Spleen (tissue), 11 donors: Measurements from ENCODE around the gene GRIP1. TPM values are rescaled to one million over a fixed set of nuclear protein-coding genes. Genes with fewer than 3 reads are reported as not detected.

Experiments
- DNase-seq: peaks from one replicate; pipeline ENCODE4 v3.0.0-alpha.2; 2020
- H3K27ac ChIP-seq, 8 donors: fragments of 200-600 bp; sonication (generic) in 7 of 8; 1 replicate in 4 of 8; 2 replicates in 4 of 8; pipeline versions ENCODE4 v1.5.0 to v1.8.0; 2016 to 2021; ENCODE audit warnings: inconsistent platforms in 4 of 8, mild to moderate bottlenecking in 4 of 8, moderate library complexity in 1 of 8
- H3K27me3 ChIP-seq, 7 donors: fragments of 200-600 bp; sonication (generic) in 6 of 7; replicated peaks in 1 of 7; 1 replicate in 4 of 7; 2 replicates in 3 of 7; pipeline versions ENCODE4 v1.5.0 to v1.8.0; 2016 to 2021; ENCODE audit warnings: inconsistent platforms in 3 of 7, mild to moderate bottlenecking in 1 of 7
- H3K36me3 ChIP-seq, 6 donors: fragments of 200-600 bp; sonication (generic) in 5 of 6; 1 replicate in 4 of 6; 2 replicates in 2 of 6; pipeline versions ENCODE4 v1.5.0 to v1.8.0; 2016 to 2021; ENCODE audit warnings: inconsistent platforms in 2 of 6
- H3K4me1 ChIP-seq, 6 donors: fragments of 200-600 bp; sonication (generic) in 5 of 6; 1 replicate in 3 of 6; 2 replicates in 3 of 6; pipeline versions ENCODE4 v1.5.0 to v1.8.0; 2016 to 2021; ENCODE audit warnings: inconsistent platforms in 3 of 6
- H3K4me3 ChIP-seq, 8 donors: fragments of 200-600 bp; sonication (generic) in 7 of 8; 1 replicate in 4 of 8; 2 replicates in 4 of 8; pipeline versions ENCODE4 v1.5.0 to v1.8.0; 2016 to 2021; ENCODE audit warnings: inconsistent platforms in 4 of 8, mild to moderate bottlenecking in 4 of 8, moderate library complexity in 2 of 8
- H3K9me3 ChIP-seq, 8 donors: fragments of 200-600 bp; sonication (generic) in 7 of 8; 1 replicate in 4 of 8; 2 replicates in 4 of 8; pipeline versions ENCODE4 v1.5.0 to v1.8.0; 2016 to 2021; ENCODE audit warnings: inconsistent platforms in 4 of 8
- POLR2A ChIP-seq, 3 donors: fragments of 450-650 bp; IDR thresholded peaks; one replicate each; pipeline ENCODE4 v1.5.1; 2017; ENCODE audit warnings: antibody characterized with exemption in 3 of 3, mild to moderate bottlenecking in 1 of 3
- POLR2AphosphoS5 ChIP-seq, 3 donors: sonication (generic); formaldehyde crosslinking; IDR thresholded peaks; one replicate each; pipeline ENCODE4 v1.5.1; 2017; ENCODE audit warnings: antibody characterized with exemption in 3 of 3
- WGBS, 5 donors: extraction: QIAGEN DNeasy Blood & Tissue Kit in 3 of 5; methylation state at CpG; one replicate each; pipeline versions ENCODE4 v1.1.5 to v1.1.7; 2013 to 2018; 5-methylcytosine and 5-hydroxymethylcytosine counted together
- intact Hi-C: fragments of 100-400 bp; cut with DNase I; formaldehyde crosslinking; loops from one replicate; pipeline ENCODE4 v1.15.0; 2023; ENCODE audit warnings: low total_unique reads
- polyA plus RNA-seq, 3 donors: library from polyadenylated mRNA; stranded (reverse); fragments of 200-250 nt; gene quantifications; one replicate each; pipeline ENCODE4 v1.2.1, GENCODE V29; 2013
- total RNA-seq, 7 donors: library from RNA; depleted of rRNA in 3 of 7; stranded (reverse); fragments of >200 nt in 3 of 7; fragmentation: NEBNext Ultra II Directional in 4 of 7; extraction: Animal tissue kit (Norgen Biotek cat#: 25700) in 4 of 7; gene quantifications; one replicate each; pipeline versions ENCODE4 v1.1.0 to v1.2.1, GENCODE V29; 2016 to 2021
- TF ChIP-seq, protein P1 (sequence below), 11 experiments: fragments of 200-600 bp in 7 of 11; fragments of 450-650 bp in 4 of 11; sonication (generic) in 4 of 11; IDR thresholded peaks in 8 of 11; conservative IDR thresholded peaks in 3 of 11; 1 replicate in 7 of 11; 2 replicates in 4 of 11; pipeline versions ENCODE4 v1.4.0 to v1.8.0; 2016 to 2021; ENCODE audit warnings: antibody characterized with exemption in 11 of 11, inconsistent platforms in 4 of 11, mild to moderate bottlenecking in 1 of 11
- donor health status: healthy with polysubstance abuse.
- donor health status: DM: no; HTN: no; CAD: no; lungs with moderate emphysema.
- donor health status: DM: no; HTN: no; CAD: no.
- donor health status: Bipolar disorder and iron deficiency.
- donor health status: healthy.
- donor health status: DM: no; HTN: no; CAD: no.
- donor health status: DM: yes; HTN: yes; CAD: no.

GRIP1 gene
- total and polyA plus RNA-seq, 10 donors: 0.35 to 15.2 (median 4.8) TPM

- no peak overlapping the region for H3K27ac ChIP-seq
- no peak for TF ChIP-seq POLR2AphosphoS5 (IDR thresholded peaks at IDR 0.05)
- TF ChIP-seq POLR2A (IDR thresholded peaks at IDR 0.05): no peak
- TF ChIP-seq, protein P1, sequence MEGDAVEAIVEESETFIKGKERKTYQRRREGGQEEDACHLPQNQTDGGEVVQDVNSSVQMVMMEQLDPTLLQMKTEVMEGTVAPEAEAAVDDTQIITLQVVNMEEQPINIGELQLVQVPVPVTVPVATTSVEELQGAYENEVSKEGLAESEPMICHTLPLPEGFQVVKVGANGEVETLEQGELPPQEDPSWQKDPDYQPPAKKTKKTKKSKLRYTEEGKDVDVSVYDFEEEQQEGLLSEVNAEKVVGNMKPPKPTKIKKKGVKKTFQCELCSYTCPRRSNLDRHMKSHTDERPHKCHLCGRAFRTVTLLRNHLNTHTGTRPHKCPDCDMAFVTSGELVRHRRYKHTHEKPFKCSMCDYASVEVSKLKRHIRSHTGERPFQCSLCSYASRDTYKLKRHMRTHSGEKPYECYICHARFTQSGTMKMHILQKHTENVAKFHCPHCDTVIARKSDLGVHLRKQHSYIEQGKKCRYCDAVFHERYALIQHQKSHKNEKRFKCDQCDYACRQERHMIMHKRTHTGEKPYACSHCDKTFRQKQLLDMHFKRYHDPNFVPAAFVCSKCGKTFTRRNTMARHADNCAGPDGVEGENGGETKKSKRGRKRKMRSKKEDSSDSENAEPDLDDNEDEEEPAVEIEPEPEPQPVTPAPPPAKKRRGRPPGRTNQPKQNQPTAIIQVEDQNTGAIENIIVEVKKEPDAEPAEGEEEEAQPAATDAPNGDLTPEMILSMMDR (IDR thresholded peaks at IDR 0.05 in 8 of 11, conservative IDR thresholded peaks at IDR 0.05 in 3 of 11): no peak
- DNase-seq: no peak
- WGBS, 5 donors: 88 to 96% (median 91%) methylated on average over 3 of the region's 3 CpGs
- no peaks in the 10 kb centered on the region for H3K27me3 ChIP-seq
- H3K9me3 ChIP-seq: peaks cover 0 to 18% (median 8%) of the 10 kb centered on the region in 8 donors
- intact Hi-C loops: no loop called here
- H3K4me1 ChIP-seq: no peaks in the 10 kb centered on the region
- no peaks in the 10 kb centered on the region for H3K36me3 ChIP-seq
- H3K4me3 ChIP-seq: no peak overlapping the region
These were observed 123.8 kb downstream of the GRIP1 start for GRCh38 chr12:66555113-66555512.

DNA sequence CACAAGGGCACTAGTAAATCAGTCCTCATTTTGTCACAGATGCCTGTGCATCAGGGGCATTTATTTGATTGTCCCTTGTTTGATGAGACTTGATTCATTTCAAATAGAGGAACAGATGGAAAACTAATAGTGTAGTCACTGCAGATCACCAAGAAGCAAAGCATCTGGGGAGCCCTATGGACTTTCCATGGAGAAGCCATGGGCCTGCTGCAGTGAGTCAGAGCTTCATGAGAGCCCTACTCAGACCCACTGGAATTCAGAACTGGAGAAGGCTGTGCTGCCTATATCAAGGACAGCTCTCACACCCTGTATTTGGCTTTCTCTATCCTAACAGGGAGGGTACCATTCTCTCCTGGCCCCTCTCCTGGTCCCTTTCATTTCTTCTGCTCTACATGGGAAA, 126.2 kb downstream of the GRIP1 start:
- DNase-seq: no peak
- TF ChIP-seq POLR2AphosphoS5 (IDR thresholded peaks at IDR 0.05): no peak
- Histone ChIP-seq H3K36me3 (no peaks in the 10 kb centered on the region), H3K27me3 (no peaks in the 10 kb centered on the region), H3K4me1 (no peaks in the 10 kb centered on the region), H3K4me3 (no peak overlapping the region), H3K9me3 (peaks cover 0 to under 1% (median 0%) of the 10 kb centered on the region in 8 donors), H3K27ac (no peak overlapping the region)
- intact Hi-C loops: no loop called here

DNA sequence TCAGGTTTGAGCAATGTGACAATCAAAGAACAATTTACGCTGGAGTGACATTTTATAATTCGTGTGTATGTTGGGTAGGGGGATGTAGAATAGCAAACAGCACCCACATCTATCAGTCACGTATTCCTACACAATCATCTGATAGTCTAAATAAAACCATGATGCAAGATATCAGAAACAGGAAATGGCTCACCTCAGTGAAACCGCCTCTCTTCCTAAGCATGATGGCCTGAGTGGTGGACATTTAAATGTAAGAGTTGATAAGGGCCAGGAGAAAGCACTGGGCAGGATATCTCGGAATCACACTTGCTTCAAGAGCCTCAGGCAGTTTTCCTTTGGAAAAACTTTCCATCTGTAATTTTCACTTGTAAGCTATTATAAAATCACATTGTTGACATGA, 128.2 kb downstream of the GRIP1 start:
- no peaks in the 10 kb centered on the region for H3K36me3 ChIP-seq
- no peaks in the 10 kb centered on the region for H3K4me1 ChIP-seq
- H3K9me3 ChIP-seq: no peaks in the 10 kb centered on the region
- H3K4me3 ChIP-seq: no peak overlapping the region
- DNase-seq: no peak
- intact Hi-C loops: no loop called here
- no peak overlapping the region for H3K27ac ChIP-seq
- TF ChIP-seq, protein P1 (IDR thresholded peaks at IDR 0.05 in 8 of 11, conservative IDR thresholded peaks at IDR 0.05 in 3 of 11): no peak
- TF ChIP-seq POLR2A (IDR thresholded peaks at IDR 0.05): no peak
- TF ChIP-seq POLR2AphosphoS5 (IDR thresholded peaks at IDR 0.05): no peak
- H3K27me3 ChIP-seq: no peaks in the 10 kb centered on the region
- WGBS, 5 donors: 68 to 81% (median 71%) methylated on average over 5 of the region's 5 CpGs

GRCh38 chr12:66549050-66549389, 129.9 kb downstream of the GRIP1 start:
- Histone ChIP-seq H3K9me3 (no peaks in the 10 kb centered on the region), H3K27ac (no peak overlapping the region), H3K36me3 (no peaks in the 10 kb centered on the region), H3K27me3 (no peaks in the 10 kb centered on the region), H3K4me1 (no peaks in the 10 kb centered on the region), H3K4me3 (no peak overlapping the region)
- DNase-seq: no peak
- 77 to 91% (median 79%) methylated on average over 2 of the region's 2 CpGs for WGBS, 5 donors
- intact Hi-C loops: no loop called here
- TF ChIP-seq, protein P1 (IDR thresholded peaks at IDR 0.05 in 8 of 11, conservative IDR thresholded peaks at IDR 0.05 in 3 of 11): no peak
- TF ChIP-seq POLR2AphosphoS5 (IDR thresholded peaks at IDR 0.05) (no peak), POLR2A (IDR thresholded peaks at IDR 0.05) (no peak)
